PC-3 (cell line): ENCODE measurements around the gene GADL1. TPM values are rescaled to one million over a fixed set of nuclear protein-coding genes. Genes with fewer than 3 reads are reported as not detected.
A peak's percentile ranks its signal among the peaks of the same experiment; 100 is the strongest.

Source experiments
- ATAC-seq: fragments of 200-7000 bp; cut with Tn5 transposase; 2 replicates; pipeline ENCODE4 v1.9.1; 2020; ENCODE audit warnings: mild to moderate bottlenecking, moderate library complexity
- BruUV-seq: library from RNA; stranded (reverse); fragments of 400-500 nt; replicated peaks from 2 replicates; lab custom pipeline; 2021; lab: Mats Ljungman, UMichigan
- CTCF ChIA-PET: fragments of 300-600 bp; sonication (Branson Sonifier 250); formaldehyde crosslinking; loops from one replicate; lab custom pipeline; 2022; ENCODE audit warnings: antibody characterized with exemption; lab: Charles Lee
- POLR2A ChIA-PET: fragments of 300-600 bp; sonication (Branson Sonifier 250); formaldehyde crosslinking; loops from one replicate; lab custom pipeline; 2022; ENCODE audit warnings: antibody characterized with exemption; ENCODE audit not compliant: unreplicated experiment; lab: Charles Lee
- DNase-seq: peaks from one replicate; pipeline ENCODE4 v3.0.0-alpha.2; 2015
- H2AFZ ChIP-seq: fragments of 300-600 bp; sonication (generic); 2 replicates; pipeline ENCODE4 v1.6.0; 2016; ENCODE audit warnings: antibody characterized with exemption, low read length
- H3F3A ChIP-seq: fragments of 300-600 bp; sonication (generic); one replicate; pipeline ENCODE4 v1.6.0; 2017; ENCODE audit warnings: antibody characterized with exemption, low read length, control low read depth, mild to moderate bottlenecking; ENCODE audit not compliant: unreplicated experiment
- H3K27ac ChIP-seq: fragments of 300-600 bp; sonication (generic); 2 replicates; pipeline ENCODE4 v1.5.1; 2016; ENCODE audit warnings: mild to moderate bottlenecking, low read length
- H3K27me3 ChIP-seq: fragments of 300-600 bp; sonication (generic); 2 replicates; pipeline ENCODE4 v1.6.1; 2016; ENCODE audit warnings: low read length, mixed read lengths
- H3K36me3 ChIP-seq: fragments of 300-600 bp; sonication (generic); 2 replicates; pipeline ENCODE4 v1.6.1; 2016; ENCODE audit warnings: low read depth, mixed run types, low read length, mixed read lengths
- H3K4me1 ChIP-seq: fragments of 300-600 bp; sonication (generic); 2 replicates; pipeline ENCODE4 v1.5.1; 2016; ENCODE audit warnings: low read length; ENCODE audit not compliant: insufficient read depth
- H3K4me2 ChIP-seq: fragments of 300-600 bp; sonication (generic); 2 replicates; pipeline ENCODE4 v1.6.0; 2016; ENCODE audit warnings: low read length
- H3K4me3 ChIP-seq: fragments of 300-600 bp; sonication (generic); 2 replicates; pipeline ENCODE4 v1.5.1; 2016; ENCODE audit warnings: mild to moderate bottlenecking, low read length, mixed read lengths
- H3K79me2 ChIP-seq: fragments of 300-600 bp; sonication (generic); 2 replicates; pipeline ENCODE4 v1.6.1; 2017; ENCODE audit warnings: low read length, mixed read lengths
- H3K9ac ChIP-seq: fragments of 300-600 bp; sonication (generic); 2 replicates; pipeline ENCODE4 v1.6.0; 2016; ENCODE audit warnings: mild to moderate bottlenecking, low read length
- H3K9me2 ChIP-seq: fragments of 300-600 bp; sonication (generic); replicated peaks from 2 replicates; pipeline ENCODE4 v1.6.1; 2016; ENCODE audit warnings: mixed run types, low read length, mixed read lengths
- H3K9me3 ChIP-seq: fragments of 300-600 bp; sonication (generic); 2 replicates; pipeline ENCODE4 v1.6.1; 2016; ENCODE audit warnings: low read length, mixed read lengths
- H4K20me1 ChIP-seq: fragments of 300-600 bp; sonication (generic); 2 replicates; pipeline ENCODE4 v1.6.1; 2016; ENCODE audit warnings: low read length, mixed read lengths
- CTCF ChIP-seq: fragments of 300-600 bp; sonication (generic); conservative IDR thresholded peaks from 2 replicates; pipeline ENCODE4 v1.5.1; 2017; ENCODE audit warnings: antibody characterized with exemption, low read depth, mild to moderate bottlenecking, low read length
- EZH2 ChIP-seq: fragments of 300-600 bp; sonication (generic); IDR thresholded peaks from one replicate; pipeline ENCODE4 v1.6.1; 2017; ENCODE audit warnings: antibody characterized with exemption, mild to moderate bottlenecking, low read length; ENCODE audit not compliant: unreplicated experiment
- EZH2phosphoT487 ChIP-seq: fragments of 300-600 bp; sonication (generic); IDR thresholded peaks from 2 replicates; pipeline ENCODE4 v1.6.1; 2018; ENCODE audit warnings: mild to moderate bottlenecking, antibody characterized with exemption, low read length, borderline replicate concordance
- intact Hi-C: fragments of 100-400 bp; cut with micrococcal nuclease; formaldehyde crosslinking; loops from 2 replicates; pipeline ENCODE4 v1.9.0; 2023
- total RNA-seq: library from RNA; depleted of rRNA; stranded (reverse); fragments of >200 nt; gene quantifications from 2 replicates; pipeline ENCODE4 v1.2.3, GENCODE V29; 2014

Gene GADL1
- total RNA-seq, 1 experiment from 2014 or later: not detected

GRCh38 chr3:30774062-30774461 is 120.4 kb downstream of the GADL1 start:
- BruUV-seq: no TSS peak
- no peaks in the 10 kb centered on the region for H3K9me3 ChIP-seq
- no peaks in the 10 kb centered on the region for H4K20me1 ChIP-seq
- no peaks in the 10 kb centered on the region for H3K9me2 ChIP-seq
- ChIA-PET CTCF (no interaction called here), POLR2A (no interaction called here)
- no peak for DNase-seq
- no peak overlapping the region for H3K4me3 ChIP-seq
- intact Hi-C loops: loop anchor here (5.0 to 10.0 kb wide), 3 partner anchors 273 to 758 kb away; partner anchors contain the start of gene STT3B
- peaks cover 55% of the 10 kb centered on the region for H3K4me1 ChIP-seq
- no peak overlapping the region for H3K4me2 ChIP-seq
- H3K36me3 ChIP-seq: no peaks in the 10 kb centered on the region
- no peak overlapping the region for H3K27ac ChIP-seq
- ATAC-seq: no peak
- no peak overlapping the region for H2AFZ ChIP-seq
- no peaks in the 10 kb centered on the region for H3K79me2 ChIP-seq
- H3K27me3 ChIP-seq: no peaks in the 10 kb centered on the region
- no peaks in the 10 kb centered on the region for H3F3A ChIP-seq
- H3K9ac ChIP-seq: no peak overlapping the region
- TF ChIP-seq EZH2: no peak
- no peak for TF ChIP-seq CTCF
- no peak for TF ChIP-seq EZH2phosphoT487

GRCh38 chr3:30770387-30770786 is 124.1 kb downstream of the GADL1 start:
- CTCF ChIA-PET: interaction anchor here (0.6 to 1.8 kb wide), 4 partner anchors 164 to 362 kb away, joined by 3 to 8 read pairs (median 6); no protein-coding TSS in a partner anchor
- Histone ChIP-seq H3K9me3 (no peaks in the 10 kb centered on the region), H3K4me2 (peak overlapping the region; percentile 53), H3K27me3 (no peaks in the 10 kb centered on the region), H4K20me1 (no peaks in the 10 kb centered on the region), H3K9ac (no peak overlapping the region), H2AFZ (no peak overlapping the region), H3K4me1 (peaks cover 41% of the 10 kb centered on the region), H3K4me3 (no peak overlapping the region), H3K79me2 (no peaks in the 10 kb centered on the region), H3K36me3 (no peaks in the 10 kb centered on the region), H3F3A (no peaks in the 10 kb centered on the region), H3K9me2 (no peaks in the 10 kb centered on the region), H3K27ac (peak overlapping the region; percentile 44)
- no peak for TF ChIP-seq EZH2
- no peak for TF ChIP-seq CTCF
- TF ChIP-seq EZH2phosphoT487: no peak
- BruUV-seq: no TSS peak
- ATAC-seq (peak; percentile 91), DNase-seq (peak; percentile 98)
- intact Hi-C loops: loop anchor here (2.0 to 10.0 kb wide), 4 partner anchors 200 to 762 kb away; partner anchors contain the start of gene STT3B
- POLR2A ChIA-PET: interaction anchor here (0.5 to 1.2 kb wide), 3 partner anchors 58 to 762 kb away, joined by 3 to 6 read pairs (median 4); partner anchors contain the start of gene STT3B
